ENCODE data around the gene YTHDF1. TPM values are rescaled to one million over a fixed set of nuclear protein-coding genes. Genes with fewer than 3 reads are reported as not detected.

The YTHDF1 gene
- total and polyA plus RNA-seq, 11 donors, result 14.7 to 38.2 (median 22.5) TPM

GRCh38 chr20:63166193-63167020 is 49.5 kb downstream of the YTHDF1 start:
- ATAC-seq (no peak), DNase-seq (peak in 2 of 5 donors; percentile 17 to 40)
- peaks cover 0 to 48% (median 4%) of the 10 kb centered on the region in 9 donors for H3K27me3 ChIP-seq
- H3K4me3 ChIP-seq, result no peak overlapping the region
- intact Hi-C loops (cut with DNase I), result no loop called here
- no peaks in the 10 kb centered on the region for H3K4me1 ChIP-seq
- H3K9me3 ChIP-seq, result no peaks in the 10 kb centered on the region
- H3K36me3 ChIP-seq, result no peaks in the 10 kb centered on the region
- WGBS, 4 donors, result 88 to 92% (median 90%) methylated on average over 23 to 26 of the region's 26 CpGs
- no peak for TF ChIP-seq POLR2A (IDR thresholded peaks at IDR 0.05)
- TF ChIP-seq, protein P1, sequence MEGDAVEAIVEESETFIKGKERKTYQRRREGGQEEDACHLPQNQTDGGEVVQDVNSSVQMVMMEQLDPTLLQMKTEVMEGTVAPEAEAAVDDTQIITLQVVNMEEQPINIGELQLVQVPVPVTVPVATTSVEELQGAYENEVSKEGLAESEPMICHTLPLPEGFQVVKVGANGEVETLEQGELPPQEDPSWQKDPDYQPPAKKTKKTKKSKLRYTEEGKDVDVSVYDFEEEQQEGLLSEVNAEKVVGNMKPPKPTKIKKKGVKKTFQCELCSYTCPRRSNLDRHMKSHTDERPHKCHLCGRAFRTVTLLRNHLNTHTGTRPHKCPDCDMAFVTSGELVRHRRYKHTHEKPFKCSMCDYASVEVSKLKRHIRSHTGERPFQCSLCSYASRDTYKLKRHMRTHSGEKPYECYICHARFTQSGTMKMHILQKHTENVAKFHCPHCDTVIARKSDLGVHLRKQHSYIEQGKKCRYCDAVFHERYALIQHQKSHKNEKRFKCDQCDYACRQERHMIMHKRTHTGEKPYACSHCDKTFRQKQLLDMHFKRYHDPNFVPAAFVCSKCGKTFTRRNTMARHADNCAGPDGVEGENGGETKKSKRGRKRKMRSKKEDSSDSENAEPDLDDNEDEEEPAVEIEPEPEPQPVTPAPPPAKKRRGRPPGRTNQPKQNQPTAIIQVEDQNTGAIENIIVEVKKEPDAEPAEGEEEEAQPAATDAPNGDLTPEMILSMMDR (IDR thresholded peaks at IDR 0.05), result no peak
- H3K27ac ChIP-seq, result no peak overlapping the region

DNA sequence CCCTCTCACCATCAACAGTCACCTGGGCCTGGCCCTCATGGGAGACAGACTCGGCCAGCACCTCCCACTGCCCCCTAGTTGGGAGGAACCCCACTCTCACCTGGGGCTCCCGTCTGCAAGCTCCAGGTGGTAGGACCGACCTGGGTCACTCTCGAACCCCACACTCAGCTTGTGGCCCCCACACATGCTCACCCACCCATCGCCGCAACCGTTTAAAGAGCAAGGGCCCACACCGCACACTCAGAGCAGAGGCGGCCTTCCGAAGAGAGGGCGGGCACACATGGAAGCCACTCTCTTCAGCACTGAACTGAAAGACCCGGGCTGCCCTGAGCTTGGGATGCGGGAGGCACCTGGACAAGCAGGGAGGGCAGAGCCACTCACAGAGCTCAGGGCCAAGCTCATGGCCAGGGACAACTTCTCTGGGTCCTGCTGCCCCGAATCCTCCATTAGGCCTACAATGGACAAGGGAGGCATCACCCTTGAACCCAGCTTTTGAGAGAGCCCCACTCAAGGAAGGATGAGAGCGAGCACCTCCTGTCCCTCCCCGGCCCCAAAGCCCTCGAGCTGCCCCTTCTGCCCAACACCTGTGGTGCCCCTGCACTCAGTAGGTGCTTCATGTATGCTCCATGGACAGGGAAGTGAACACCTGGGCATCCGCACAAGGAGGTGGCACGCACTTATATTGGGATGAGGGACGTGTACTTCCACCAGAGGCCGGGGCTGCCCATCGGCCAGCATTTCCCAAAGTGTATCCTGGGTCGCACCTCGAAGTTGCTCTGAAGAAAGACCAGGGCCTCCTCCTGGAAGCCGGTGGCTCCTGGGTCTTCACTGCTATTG is 50.4 kb downstream of the YTHDF1 start:
- no peak for TF ChIP-seq POLR2A (IDR thresholded peaks at IDR 0.05)
- TF ChIP-seq, protein P1 (IDR thresholded peaks at IDR 0.05), result no peak
- 87 to 91% (median 89%) methylated on average over 21 to 25 of the region's 25 CpGs for WGBS, 4 donors
- no peaks in the 10 kb centered on the region for H3K4me1 ChIP-seq
- H3K27ac ChIP-seq, result no peak overlapping the region
- DNase-seq, result peak in 2 of 5 donors; percentile 20 to 40
- no peak for ATAC-seq
- H3K4me3 ChIP-seq, result no peak overlapping the region
- no peaks in the 10 kb centered on the region for H3K9me3 ChIP-seq
- H3K36me3 ChIP-seq, result no peaks in the 10 kb centered on the region
- peaks cover 0 to 52% (median 0%) of the 10 kb centered on the region in 9 donors for H3K27me3 ChIP-seq
- intact Hi-C loops (cut with DNase I), result no loop called here

- DNase-seq, result peak in 2 of 5 donors; percentile 8 to 43
Observed at GRCh38 chr20:63164484-63165355, 51.2 kb downstream of the YTHDF1 start.

More at GRCh38 chr20:63164484-63165355, 51.2 kb downstream of the YTHDF1 start:
- H3K27ac ChIP-seq, result no peak overlapping the region
- H3K36me3 ChIP-seq, result no peaks in the 10 kb centered on the region
- intact Hi-C loops (cut with DNase I), result no loop called here
- no peak for TF ChIP-seq POLR2A (IDR thresholded peaks at IDR 0.05)
- TF ChIP-seq, protein P1 (IDR thresholded peaks at IDR 0.05), result no peak
- no peaks in the 10 kb centered on the region for H3K9me3 ChIP-seq
- WGBS, 4 donors, result 61 to 74% (median 70%) methylated on average over 22 to 24 of the region's 24 CpGs
- H3K4me1 ChIP-seq, result no peaks in the 10 kb centered on the region
- peaks cover 0 to 56% (median 0%) of the 10 kb centered on the region in 9 donors for H3K27me3 ChIP-seq
- no peak for ATAC-seq
- no peak overlapping the region for H3K4me3 ChIP-seq
